Effector memory CD4-positive, alpha-beta T cell (primary cell): ENCODE results near the gene JUP.

Source experiments
- DNase-seq, 3 donors: peaks; one replicate each; pipeline ENCODE4 v3.0.0-alpha.2; 2020
- H3K27ac ChIP-seq: 2 replicates; pipeline ENCODE4 v1.7.0; 2013; ENCODE audit warnings: mild to moderate bottlenecking, low read length, moderate library complexity; ENCODE audit not compliant: insufficient read depth, poor library complexity, severe bottlenecking
- H3K27me3 ChIP-seq: replicated peaks from 2 replicates; pipeline ENCODE4 v1.7.0; 2013; ENCODE audit warnings: mild to moderate bottlenecking, low read length; ENCODE audit not compliant: insufficient read depth, control insufficient read depth, poor library complexity, severe bottlenecking
- H3K36me3 ChIP-seq: 2 replicates; pipeline ENCODE4 v1.7.0; 2013; ENCODE audit warnings: mild to moderate bottlenecking, low read length, moderate library complexity; ENCODE audit not compliant: control insufficient read depth, insufficient read depth
- H3K4me1 ChIP-seq: 2 replicates; pipeline ENCODE4 v1.7.0; 2013; ENCODE audit warnings: low read length, mild to moderate bottlenecking; ENCODE audit not compliant: control insufficient read depth, insufficient read depth, poor library complexity, severe bottlenecking
- H3K4me3 ChIP-seq: 2 replicates; pipeline ENCODE4 v1.7.0; 2013; ENCODE audit warnings: low read length, low read depth, mild to moderate bottlenecking; ENCODE audit not compliant: insufficient read depth, poor library complexity, severe bottlenecking
- H3K9me3 ChIP-seq: 2 replicates; pipeline ENCODE4 v1.7.0; 2013; ENCODE audit warnings: mild to moderate bottlenecking, low read length, moderate library complexity; ENCODE audit not compliant: control insufficient read depth

The JUP gene

DNA sequence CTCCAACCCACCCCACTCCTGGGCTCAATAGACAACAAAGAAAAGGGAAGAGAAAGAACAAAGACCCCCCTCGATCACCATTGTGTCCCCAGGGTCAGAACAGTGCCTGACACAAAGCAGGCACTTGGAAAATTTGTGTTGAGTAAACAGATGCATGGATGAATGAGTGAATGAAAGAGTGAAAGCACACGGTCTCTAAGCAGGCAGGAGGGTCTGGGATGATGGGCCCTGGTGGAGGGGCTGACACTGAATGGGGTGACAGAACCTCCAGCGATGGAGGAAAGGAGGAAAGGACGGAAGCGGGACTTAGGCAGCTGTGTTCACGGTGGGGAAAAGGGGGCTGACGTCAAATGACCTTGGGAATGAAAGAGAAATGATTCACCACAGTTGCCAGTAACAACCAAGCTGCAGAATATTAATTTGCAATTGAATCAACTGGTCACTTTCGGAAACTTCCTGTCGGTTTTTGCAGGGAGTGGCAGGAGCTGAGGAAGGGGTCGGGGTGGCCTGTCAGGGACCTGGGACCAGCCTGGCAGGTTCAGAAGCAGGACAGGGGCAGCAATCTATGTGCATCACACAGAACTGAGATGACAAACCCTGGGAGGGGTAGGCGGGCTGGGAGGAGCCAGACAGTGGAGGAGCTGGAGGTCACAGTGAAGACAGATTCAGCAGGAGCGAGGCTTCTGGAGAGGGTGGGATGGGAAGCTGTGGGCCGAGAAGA lies 81.1 kb downstream of the JUP start:
- Histone ChIP-seq H3K27me3 (no peaks in the 10 kb centered on the region), H3K9me3 (no peaks in the 10 kb centered on the region), H3K4me1 (no peaks in the 10 kb centered on the region), H3K36me3 (no peaks in the 10 kb centered on the region), H3K27ac (no peak overlapping the region), H3K4me3 (no peak overlapping the region)
- DNase-seq = no peak
